ENCODE data around the gene LYPD3.

DNA sequence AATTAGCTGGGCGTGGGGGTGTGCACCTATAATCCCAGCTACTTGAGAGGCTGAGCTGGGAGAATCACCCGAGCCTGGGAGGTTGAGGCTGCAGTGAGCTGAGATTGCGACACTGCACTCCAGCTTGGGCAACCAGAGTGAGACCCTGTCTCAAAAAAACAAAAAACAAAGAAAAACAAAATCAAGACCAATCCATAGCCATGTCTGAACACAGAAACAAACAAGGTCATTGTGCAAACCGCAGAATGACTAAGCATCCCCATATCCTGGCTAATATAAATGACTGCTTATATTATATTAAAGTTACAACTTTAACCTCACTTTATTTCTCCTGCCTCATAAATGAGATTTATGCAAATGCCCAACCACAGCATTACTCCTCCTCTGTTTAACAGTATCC lies 2.3 kb upstream of the LYPD3 start:
- TF ChIP-seq, protein P1, sequence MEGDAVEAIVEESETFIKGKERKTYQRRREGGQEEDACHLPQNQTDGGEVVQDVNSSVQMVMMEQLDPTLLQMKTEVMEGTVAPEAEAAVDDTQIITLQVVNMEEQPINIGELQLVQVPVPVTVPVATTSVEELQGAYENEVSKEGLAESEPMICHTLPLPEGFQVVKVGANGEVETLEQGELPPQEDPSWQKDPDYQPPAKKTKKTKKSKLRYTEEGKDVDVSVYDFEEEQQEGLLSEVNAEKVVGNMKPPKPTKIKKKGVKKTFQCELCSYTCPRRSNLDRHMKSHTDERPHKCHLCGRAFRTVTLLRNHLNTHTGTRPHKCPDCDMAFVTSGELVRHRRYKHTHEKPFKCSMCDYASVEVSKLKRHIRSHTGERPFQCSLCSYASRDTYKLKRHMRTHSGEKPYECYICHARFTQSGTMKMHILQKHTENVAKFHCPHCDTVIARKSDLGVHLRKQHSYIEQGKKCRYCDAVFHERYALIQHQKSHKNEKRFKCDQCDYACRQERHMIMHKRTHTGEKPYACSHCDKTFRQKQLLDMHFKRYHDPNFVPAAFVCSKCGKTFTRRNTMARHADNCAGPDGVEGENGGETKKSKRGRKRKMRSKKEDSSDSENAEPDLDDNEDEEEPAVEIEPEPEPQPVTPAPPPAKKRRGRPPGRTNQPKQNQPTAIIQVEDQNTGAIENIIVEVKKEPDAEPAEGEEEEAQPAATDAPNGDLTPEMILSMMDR (IDR thresholded peaks at IDR 0.05) = no peak
- TF ChIP-seq FOXJ3 (CRISPR knock-in tag; IDR thresholded peaks at IDR 0.05) (no peak), ELF1 (IDR thresholded peaks at IDR 0.05) (no peak), POLR2AphosphoS5 (IDR thresholded peaks at IDR 0.05; ENCODE audit: low read depth, low read length) (no peak), NFIC (IDR thresholded peaks at IDR 0.05; ENCODE audit: borderline replicate concordance) (no peak), FOXM1 (IDR thresholded peaks at IDR 0.05; ENCODE audit: low read depth) (no peak), FOSL2 (IDR thresholded peaks at IDR 0.05; ENCODE audit: borderline replicate concordance, low read depth) (no peak), EP300 (IDR thresholded peaks at IDR 0.05; ENCODE audit: borderline replicate concordance in 1 of 2, low read depth in 1 of 2, low read length in 1 of 2) (no peak), RAD21 (IDR thresholded peaks at IDR 0.05; ENCODE audit: low read length) (no peak), RCOR1 (IDR thresholded peaks at IDR 0.05; ENCODE audit: low read length) (no peak), EZH2phosphoT487 (IDR thresholded peaks at IDR 0.05; ENCODE audit: borderline replicate concordance, low read depth) (no peak)
- TF ChIP-seq, protein P2, sequence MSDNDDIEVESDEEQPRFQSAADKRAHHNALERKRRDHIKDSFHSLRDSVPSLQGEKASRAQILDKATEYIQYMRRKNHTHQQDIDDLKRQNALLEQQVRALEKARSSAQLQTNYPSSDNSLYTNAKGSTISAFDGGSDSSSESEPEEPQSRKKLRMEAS (IDR thresholded peaks at IDR 0.05; ENCODE audit: low read depth) = no peak
- TF ChIP-seq, protein P3, sequence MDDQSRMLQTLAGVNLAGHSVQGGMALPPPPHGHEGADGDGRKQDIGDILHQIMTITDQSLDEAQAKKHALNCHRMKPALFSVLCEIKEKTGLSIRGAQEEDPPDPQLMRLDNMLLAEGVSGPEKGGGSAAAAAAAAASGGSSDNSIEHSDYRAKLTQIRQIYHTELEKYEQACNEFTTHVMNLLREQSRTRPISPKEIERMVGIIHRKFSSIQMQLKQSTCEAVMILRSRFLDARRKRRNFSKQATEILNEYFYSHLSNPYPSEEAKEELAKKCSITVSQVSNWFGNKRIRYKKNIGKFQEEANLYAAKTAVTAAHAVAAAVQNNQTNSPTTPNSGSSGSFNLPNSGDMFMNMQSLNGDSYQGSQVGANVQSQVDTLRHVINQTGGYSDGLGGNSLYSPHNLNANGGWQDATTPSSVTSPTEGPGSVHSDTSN (IDR thresholded peaks at IDR 0.05) = no peak
- TF ChIP-seq, protein P4, sequence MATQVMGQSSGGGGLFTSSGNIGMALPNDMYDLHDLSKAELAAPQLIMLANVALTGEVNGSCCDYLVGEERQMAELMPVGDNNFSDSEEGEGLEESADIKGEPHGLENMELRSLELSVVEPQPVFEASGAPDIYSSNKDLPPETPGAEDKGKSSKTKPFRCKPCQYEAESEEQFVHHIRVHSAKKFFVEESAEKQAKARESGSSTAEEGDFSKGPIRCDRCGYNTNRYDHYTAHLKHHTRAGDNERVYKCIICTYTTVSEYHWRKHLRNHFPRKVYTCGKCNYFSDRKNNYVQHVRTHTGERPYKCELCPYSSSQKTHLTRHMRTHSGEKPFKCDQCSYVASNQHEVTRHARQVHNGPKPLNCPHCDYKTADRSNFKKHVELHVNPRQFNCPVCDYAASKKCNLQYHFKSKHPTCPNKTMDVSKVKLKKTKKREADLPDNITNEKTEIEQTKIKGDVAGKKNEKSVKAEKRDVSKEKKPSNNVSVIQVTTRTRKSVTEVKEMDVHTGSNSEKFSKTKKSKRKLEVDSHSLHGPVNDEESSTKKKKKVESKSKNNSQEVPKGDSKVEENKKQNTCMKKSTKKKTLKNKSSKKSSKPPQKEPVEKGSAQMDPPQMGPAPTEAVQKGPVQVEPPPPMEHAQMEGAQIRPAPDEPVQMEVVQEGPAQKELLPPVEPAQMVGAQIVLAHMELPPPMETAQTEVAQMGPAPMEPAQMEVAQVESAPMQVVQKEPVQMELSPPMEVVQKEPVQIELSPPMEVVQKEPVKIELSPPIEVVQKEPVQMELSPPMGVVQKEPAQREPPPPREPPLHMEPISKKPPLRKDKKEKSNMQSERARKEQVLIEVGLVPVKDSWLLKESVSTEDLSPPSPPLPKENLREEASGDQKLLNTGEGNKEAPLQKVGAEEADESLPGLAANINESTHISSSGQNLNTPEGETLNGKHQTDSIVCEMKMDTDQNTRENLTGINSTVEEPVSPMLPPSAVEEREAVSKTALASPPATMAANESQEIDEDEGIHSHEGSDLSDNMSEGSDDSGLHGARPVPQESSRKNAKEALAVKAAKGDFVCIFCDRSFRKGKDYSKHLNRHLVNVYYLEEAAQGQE (IDR thresholded peaks at IDR 0.05; ENCODE audit: low read depth, low read length) = no peak

All from SK-N-SH (cell line).